WTC11 (cell line): ENCODE measurements around the gene MAGI3. TPM values are rescaled to one million over a fixed set of nuclear protein-coding genes. Genes with fewer than 3 reads are reported as not detected.

Experiments used
- ATAC-seq: fragments of 200-7000 bp; cut with Tn5 transposase; 2 replicates; pipeline ENCODE4 v1.10.0; 2021; ENCODE audit warnings: mild to moderate bottlenecking, moderate library complexity
- CTCF ChIA-PET: fragments of 300-600 bp; sonication (Branson Sonifier 250); formaldehyde crosslinking; loops from one replicate; lab custom pipeline; 2021; ENCODE audit warnings: antibody characterized with exemption; lab: Charles Lee
- POLR2A ChIA-PET: fragments of 350-600 bp; sonication (Branson Sonifier 250); formaldehyde crosslinking; loops from one replicate; lab custom pipeline; 2021; ENCODE audit warnings: antibody characterized with exemption; lab: Charles Lee
- DNase-seq: peaks from one replicate; pipeline ENCODE4 v3.0.0; 2021; ENCODE audit warnings: low spot score
- H3K27ac Mint-ChIP-seq: 2 replicates; pipeline ENCODE4 v1.8.0; 2021; ENCODE audit warnings: mixed read lengths
- H3K27me3 Mint-ChIP-seq: 2 replicates; pipeline ENCODE4 v1.8.0; 2021; ENCODE audit warnings: low read depth, mild to moderate bottlenecking, moderate library complexity, mixed read lengths
- H3K36me3 Mint-ChIP-seq: 2 replicates; pipeline ENCODE4 v1.8.0; 2021; ENCODE audit warnings: mixed read lengths
- H3K4me1 Mint-ChIP-seq: 2 replicates; pipeline ENCODE4 v1.8.0; 2022; ENCODE audit warnings: mixed read lengths
- H3K4me3 Mint-ChIP-seq: 2 replicates; pipeline ENCODE4 v1.8.0; 2021; ENCODE audit warnings: mild to moderate bottlenecking, moderate library complexity, mixed read lengths
- H3K9me3 Mint-ChIP-seq: 2 replicates; pipeline ENCODE4 v1.8.0; 2021; ENCODE audit warnings: mixed read lengths
- JUN ChIP-seq: sonication (generic); formaldehyde crosslinking; IDR thresholded peaks from 2 replicates; pipeline ENCODE4 v1.8.0; 2023; ENCODE audit warnings: mild to moderate bottlenecking, missing genetic modification reagents
- MYBL2 ChIP-seq: sonication (generic); formaldehyde crosslinking; IDR thresholded peaks from 2 replicates; pipeline ENCODE4 v1.8.1; 2023; ENCODE audit warnings: mild to moderate bottlenecking, moderate library complexity, missing genetic modification reagents
- NFE2L1 ChIP-seq: sonication (generic); formaldehyde crosslinking; IDR thresholded peaks from 2 replicates; pipeline ENCODE4 v1.8.1; 2023; ENCODE audit warnings: missing genetic modification reagents
- NR3C1 ChIP-seq: sonication (generic); formaldehyde crosslinking; conservative IDR thresholded peaks from 2 replicates; pipeline ENCODE4 v1.8.1; 2023; ENCODE audit warnings: low read depth, mild to moderate bottlenecking, missing genetic modification reagents
- ZNF219 ChIP-seq: sonication (generic); formaldehyde crosslinking; IDR thresholded peaks from 2 replicates; pipeline ENCODE4 v1.8.0; 2023; ENCODE audit warnings: missing genetic modification reagents, mild to moderate bottlenecking, borderline replicate concordance
- ZNF396 ChIP-seq: fragments of 250-450 bp; sonication (Bioruptor Pico); IDR thresholded peaks from 2 replicates; pipeline ENCODE4 v1.8.0; 2021; ENCODE audit warnings: mild to moderate bottlenecking, moderate library complexity, borderline replicate concordance
- ZNF423 ChIP-seq: fragments of 250-450 bp; sonication (Bioruptor Pico); IDR thresholded peaks from 2 replicates; pipeline ENCODE4 v2.1.2; 2022; ENCODE audit warnings: mild to moderate bottlenecking, moderate library complexity
- total RNA-seq: library from RNA; stranded (reverse); gene quantifications from 3 replicates; pipeline ENCODE4 v1.2.3, GENCODE V29; 2021
- TF ChIP-seq, protein P1 (sequence below): fragments of 200-600 bp; IDR thresholded peaks from 2 replicates; pipeline ENCODE4 v1.8.0; 2022; ENCODE audit warnings: antibody characterized with exemption
- TF ChIP-seq, protein P2 (sequence below): sonication (generic); formaldehyde crosslinking; conservative IDR thresholded peaks from 2 replicates; pipeline ENCODE4 v1.8.1; 2022; ENCODE audit warnings: mild to moderate bottlenecking, missing genetic modification reagents
- TF ChIP-seq, protein P3 (sequence below): sonication (generic); formaldehyde crosslinking; IDR thresholded peaks from 2 replicates; pipeline ENCODE4 v1.8.0; 2022; ENCODE audit warnings: mild to moderate bottlenecking, missing genetic modification reagents
- TF ChIP-seq, protein P4 (sequence below): fragments of 250-450 bp; sonication (Bioruptor Pico); IDR thresholded peaks from 2 replicates; pipeline ENCODE4 v1.9.0; 2021; ENCODE audit warnings: mild to moderate bottlenecking, borderline replicate concordance
- TF ChIP-seq, protein P5 (sequence below): sonication (generic); formaldehyde crosslinking; IDR thresholded peaks from 2 replicates; pipeline ENCODE4 v1.8.1; 2023; ENCODE audit warnings: mild to moderate bottlenecking, missing genetic modification reagents, borderline replicate concordance
- TF ChIP-seq, protein P6 (sequence below): sonication (generic); formaldehyde crosslinking; IDR thresholded peaks from 2 replicates; pipeline ENCODE4 v1.8.0; 2023; ENCODE audit warnings: missing genetic modification reagents, mild to moderate bottlenecking, borderline replicate concordance
- TF ChIP-seq, protein P7 (sequence below): sonication (generic); formaldehyde crosslinking; IDR thresholded peaks from 2 replicates; pipeline ENCODE4 v1.8.1; 2023; ENCODE audit warnings: mild to moderate bottlenecking, moderate library complexity, missing genetic modification reagents

Gene MAGI3
- total RNA-seq, 1 experiment from 2014 or later, result 9.7 TPM

DNA sequence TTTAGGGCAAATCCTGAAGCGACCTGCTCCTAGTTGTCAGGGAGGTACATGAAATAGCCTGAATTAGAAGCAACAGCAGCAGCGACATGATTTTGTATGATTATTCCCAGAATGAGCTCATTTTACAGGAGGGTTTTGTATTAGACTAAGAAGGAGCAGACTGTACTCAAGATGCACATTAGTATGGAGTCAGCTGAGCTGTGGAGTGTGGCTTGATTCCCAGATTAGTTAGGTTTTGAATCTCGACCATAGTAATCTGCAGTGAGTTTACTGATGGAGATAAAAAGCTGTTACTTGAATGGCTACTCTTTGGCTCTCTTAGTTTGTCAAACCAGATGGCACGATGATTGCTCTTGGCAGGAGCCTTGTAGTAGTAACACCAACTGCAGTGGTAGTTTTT is 225.8 kb downstream of the MAGI3 start:
- no peak overlapping the region for H3K27ac Mint-ChIP-seq
- H3K27me3 Mint-ChIP-seq, result no peaks in the 10 kb centered on the region
- TF ChIP-seq ZNF219 (CRISPR knock-in tag), result no peak
- TF ChIP-seq ZNF396 (CRISPR knock-in tag), result no peak
- TF ChIP-seq, protein P1, sequence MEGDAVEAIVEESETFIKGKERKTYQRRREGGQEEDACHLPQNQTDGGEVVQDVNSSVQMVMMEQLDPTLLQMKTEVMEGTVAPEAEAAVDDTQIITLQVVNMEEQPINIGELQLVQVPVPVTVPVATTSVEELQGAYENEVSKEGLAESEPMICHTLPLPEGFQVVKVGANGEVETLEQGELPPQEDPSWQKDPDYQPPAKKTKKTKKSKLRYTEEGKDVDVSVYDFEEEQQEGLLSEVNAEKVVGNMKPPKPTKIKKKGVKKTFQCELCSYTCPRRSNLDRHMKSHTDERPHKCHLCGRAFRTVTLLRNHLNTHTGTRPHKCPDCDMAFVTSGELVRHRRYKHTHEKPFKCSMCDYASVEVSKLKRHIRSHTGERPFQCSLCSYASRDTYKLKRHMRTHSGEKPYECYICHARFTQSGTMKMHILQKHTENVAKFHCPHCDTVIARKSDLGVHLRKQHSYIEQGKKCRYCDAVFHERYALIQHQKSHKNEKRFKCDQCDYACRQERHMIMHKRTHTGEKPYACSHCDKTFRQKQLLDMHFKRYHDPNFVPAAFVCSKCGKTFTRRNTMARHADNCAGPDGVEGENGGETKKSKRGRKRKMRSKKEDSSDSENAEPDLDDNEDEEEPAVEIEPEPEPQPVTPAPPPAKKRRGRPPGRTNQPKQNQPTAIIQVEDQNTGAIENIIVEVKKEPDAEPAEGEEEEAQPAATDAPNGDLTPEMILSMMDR, result no peak
- TF ChIP-seq, protein P2, sequence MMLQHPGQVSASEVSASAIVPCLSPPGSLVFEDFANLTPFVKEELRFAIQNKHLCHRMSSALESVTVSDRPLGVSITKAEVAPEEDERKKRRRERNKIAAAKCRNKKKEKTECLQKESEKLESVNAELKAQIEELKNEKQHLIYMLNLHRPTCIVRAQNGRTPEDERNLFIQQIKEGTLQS (CRISPR knock-in tag), result no peak
- TF ChIP-seq NR3C1 (CRISPR knock-in tag), result no peak
- TF ChIP-seq, protein P3, sequence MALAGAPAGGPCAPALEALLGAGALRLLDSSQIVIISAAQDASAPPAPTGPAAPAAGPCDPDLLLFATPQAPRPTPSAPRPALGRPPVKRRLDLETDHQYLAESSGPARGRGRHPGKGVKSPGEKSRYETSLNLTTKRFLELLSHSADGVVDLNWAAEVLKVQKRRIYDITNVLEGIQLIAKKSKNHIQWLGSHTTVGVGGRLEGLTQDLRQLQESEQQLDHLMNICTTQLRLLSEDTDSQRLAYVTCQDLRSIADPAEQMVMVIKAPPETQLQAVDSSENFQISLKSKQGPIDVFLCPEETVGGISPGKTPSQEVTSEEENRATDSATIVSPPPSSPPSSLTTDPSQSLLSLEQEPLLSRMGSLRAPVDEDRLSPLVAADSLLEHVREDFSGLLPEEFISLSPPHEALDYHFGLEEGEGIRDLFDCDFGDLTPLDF (CRISPR knock-in tag), result no peak
- TF ChIP-seq, protein P4, sequence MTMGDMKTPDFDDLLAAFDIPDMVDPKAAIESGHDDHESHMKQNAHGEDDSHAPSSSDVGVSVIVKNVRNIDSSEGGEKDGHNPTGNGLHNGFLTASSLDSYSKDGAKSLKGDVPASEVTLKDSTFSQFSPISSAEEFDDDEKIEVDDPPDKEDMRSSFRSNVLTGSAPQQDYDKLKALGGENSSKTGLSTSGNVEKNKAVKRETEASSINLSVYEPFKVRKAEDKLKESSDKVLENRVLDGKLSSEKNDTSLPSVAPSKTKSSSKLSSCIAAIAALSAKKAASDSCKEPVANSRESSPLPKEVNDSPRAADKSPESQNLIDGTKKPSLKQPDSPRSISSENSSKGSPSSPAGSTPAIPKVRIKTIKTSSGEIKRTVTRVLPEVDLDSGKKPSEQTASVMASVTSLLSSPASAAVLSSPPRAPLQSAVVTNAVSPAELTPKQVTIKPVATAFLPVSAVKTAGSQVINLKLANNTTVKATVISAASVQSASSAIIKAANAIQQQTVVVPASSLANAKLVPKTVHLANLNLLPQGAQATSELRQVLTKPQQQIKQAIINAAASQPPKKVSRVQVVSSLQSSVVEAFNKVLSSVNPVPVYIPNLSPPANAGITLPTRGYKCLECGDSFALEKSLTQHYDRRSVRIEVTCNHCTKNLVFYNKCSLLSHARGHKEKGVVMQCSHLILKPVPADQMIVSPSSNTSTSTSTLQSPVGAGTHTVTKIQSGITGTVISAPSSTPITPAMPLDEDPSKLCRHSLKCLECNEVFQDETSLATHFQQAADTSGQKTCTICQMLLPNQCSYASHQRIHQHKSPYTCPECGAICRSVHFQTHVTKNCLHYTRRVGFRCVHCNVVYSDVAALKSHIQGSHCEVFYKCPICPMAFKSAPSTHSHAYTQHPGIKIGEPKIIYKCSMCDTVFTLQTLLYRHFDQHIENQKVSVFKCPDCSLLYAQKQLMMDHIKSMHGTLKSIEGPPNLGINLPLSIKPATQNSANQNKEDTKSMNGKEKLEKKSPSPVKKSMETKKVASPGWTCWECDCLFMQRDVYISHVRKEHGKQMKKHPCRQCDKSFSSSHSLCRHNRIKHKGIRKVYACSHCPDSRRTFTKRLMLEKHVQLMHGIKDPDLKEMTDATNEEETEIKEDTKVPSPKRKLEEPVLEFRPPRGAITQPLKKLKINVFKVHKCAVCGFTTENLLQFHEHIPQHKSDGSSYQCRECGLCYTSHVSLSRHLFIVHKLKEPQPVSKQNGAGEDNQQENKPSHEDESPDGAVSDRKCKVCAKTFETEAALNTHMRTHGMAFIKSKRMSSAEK (CRISPR knock-in tag), result no peak
- TF ChIP-seq, protein P5, sequence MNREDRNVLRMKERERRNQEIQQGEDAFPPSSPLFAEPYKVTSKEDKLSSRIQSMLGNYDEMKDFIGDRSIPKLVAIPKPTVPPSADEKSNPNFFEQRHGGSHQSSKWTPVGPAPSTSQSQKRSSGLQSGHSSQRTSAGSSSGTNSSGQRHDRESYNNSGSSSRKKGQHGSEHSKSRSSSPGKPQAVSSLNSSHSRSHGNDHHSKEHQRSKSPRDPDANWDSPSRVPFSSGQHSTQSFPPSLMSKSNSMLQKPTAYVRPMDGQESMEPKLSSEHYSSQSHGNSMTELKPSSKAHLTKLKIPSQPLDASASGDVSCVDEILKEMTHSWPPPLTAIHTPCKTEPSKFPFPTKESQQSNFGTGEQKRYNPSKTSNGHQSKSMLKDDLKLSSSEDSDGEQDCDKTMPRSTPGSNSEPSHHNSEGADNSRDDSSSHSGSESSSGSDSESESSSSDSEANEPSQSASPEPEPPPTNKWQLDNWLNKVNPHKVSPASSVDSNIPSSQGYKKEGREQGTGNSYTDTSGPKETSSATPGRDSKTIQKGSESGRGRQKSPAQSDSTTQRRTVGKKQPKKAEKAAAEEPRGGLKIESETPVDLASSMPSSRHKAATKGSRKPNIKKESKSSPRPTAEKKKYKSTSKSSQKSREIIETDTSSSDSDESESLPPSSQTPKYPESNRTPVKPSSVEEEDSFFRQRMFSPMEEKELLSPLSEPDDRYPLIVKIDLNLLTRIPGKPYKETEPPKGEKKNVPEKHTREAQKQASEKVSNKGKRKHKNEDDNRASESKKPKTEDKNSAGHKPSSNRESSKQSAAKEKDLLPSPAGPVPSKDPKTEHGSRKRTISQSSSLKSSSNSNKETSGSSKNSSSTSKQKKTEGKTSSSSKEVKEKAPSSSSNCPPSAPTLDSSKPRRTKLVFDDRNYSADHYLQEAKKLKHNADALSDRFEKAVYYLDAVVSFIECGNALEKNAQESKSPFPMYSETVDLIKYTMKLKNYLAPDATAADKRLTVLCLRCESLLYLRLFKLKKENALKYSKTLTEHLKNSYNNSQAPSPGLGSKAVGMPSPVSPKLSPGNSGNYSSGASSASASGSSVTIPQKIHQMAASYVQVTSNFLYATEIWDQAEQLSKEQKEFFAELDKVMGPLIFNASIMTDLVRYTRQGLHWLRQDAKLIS, result no peak
- TF ChIP-seq JUN (CRISPR knock-in tag), result no peak
- no peak for TF ChIP-seq MYBL2 (CRISPR knock-in tag)
- TF ChIP-seq, protein P6, sequence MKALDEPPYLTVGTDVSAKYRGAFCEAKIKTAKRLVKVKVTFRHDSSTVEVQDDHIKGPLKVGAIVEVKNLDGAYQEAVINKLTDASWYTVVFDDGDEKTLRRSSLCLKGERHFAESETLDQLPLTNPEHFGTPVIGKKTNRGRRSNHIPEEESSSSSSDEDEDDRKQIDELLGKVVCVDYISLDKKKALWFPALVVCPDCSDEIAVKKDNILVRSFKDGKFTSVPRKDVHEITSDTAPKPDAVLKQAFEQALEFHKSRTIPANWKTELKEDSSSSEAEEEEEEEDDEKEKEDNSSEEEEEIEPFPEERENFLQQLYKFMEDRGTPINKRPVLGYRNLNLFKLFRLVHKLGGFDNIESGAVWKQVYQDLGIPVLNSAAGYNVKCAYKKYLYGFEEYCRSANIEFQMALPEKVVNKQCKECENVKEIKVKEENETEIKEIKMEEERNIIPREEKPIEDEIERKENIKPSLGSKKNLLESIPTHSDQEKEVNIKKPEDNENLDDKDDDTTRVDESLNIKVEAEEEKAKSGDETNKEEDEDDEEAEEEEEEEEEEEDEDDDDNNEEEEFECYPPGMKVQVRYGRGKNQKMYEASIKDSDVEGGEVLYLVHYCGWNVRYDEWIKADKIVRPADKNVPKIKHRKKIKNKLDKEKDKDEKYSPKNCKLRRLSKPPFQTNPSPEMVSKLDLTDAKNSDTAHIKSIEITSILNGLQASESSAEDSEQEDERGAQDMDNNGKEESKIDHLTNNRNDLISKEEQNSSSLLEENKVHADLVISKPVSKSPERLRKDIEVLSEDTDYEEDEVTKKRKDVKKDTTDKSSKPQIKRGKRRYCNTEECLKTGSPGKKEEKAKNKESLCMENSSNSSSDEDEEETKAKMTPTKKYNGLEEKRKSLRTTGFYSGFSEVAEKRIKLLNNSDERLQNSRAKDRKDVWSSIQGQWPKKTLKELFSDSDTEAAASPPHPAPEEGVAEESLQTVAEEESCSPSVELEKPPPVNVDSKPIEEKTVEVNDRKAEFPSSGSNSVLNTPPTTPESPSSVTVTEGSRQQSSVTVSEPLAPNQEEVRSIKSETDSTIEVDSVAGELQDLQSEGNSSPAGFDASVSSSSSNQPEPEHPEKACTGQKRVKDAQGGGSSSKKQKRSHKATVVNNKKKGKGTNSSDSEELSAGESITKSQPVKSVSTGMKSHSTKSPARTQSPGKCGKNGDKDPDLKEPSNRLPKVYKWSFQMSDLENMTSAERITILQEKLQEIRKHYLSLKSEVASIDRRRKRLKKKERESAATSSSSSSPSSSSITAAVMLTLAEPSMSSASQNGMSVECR (CRISPR knock-in tag), result no peak
- no peak for TF ChIP-seq NFE2L1 (CRISPR knock-in tag)
- no peak for TF ChIP-seq ZNF423
- TF ChIP-seq, protein P7, sequence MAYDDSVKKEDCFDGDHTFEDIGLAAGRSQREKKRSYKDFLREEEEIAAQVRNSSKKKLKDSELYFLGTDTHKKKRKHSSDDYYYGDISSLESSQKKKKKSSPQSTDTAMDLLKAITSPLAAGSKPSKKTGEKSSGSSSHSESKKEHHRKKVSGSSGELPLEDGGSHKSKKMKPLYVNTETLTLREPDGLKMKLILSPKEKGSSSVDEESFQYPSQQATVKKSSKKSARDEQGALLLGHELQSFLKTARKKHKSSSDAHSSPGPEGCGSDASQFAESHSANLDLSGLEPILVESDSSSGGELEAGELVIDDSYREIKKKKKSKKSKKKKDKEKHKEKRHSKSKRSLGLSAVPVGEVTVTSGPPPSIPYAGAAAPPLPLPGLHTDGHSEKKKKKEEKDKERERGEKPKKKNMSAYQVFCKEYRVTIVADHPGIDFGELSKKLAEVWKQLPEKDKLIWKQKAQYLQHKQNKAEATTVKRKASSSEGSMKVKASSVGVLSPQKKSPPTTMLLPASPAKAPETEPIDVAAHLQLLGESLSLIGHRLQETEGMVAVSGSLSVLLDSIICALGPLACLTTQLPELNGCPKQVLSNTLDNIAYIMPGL, result no peak
- H3K4me1 Mint-ChIP-seq, result peaks cover 17% of the 10 kb centered on the region
- DNase-seq (no peak), ATAC-seq (no peak)
- H3K36me3 Mint-ChIP-seq, result no peaks in the 10 kb centered on the region
- H3K9me3 Mint-ChIP-seq, result no peaks in the 10 kb centered on the region
- CTCF ChIA-PET, result interaction anchor here (1.6 kb wide), 1 partner anchor 62 kb away, joined by 3 read pairs; no protein-coding TSS in a partner anchor
- POLR2A ChIA-PET, result no interaction called here
- no peak overlapping the region for H3K4me3 Mint-ChIP-seq
